Mesendoderm (in vitro differentiated cells): Measurements from ENCODE around the gene ASPSCR1.

Source experiments
- DNase-seq: peaks from one replicate; pipeline ENCODE4 v3.0.0; 2013
- H2AK5ac ChIP-seq: 2 replicates; pipeline ENCODE4 v1.6.1; 2013; ENCODE audit warnings: low read length, inconsistent platforms
- H2BK120ac ChIP-seq: 2 replicates; pipeline ENCODE4 v1.6.1; 2013; ENCODE audit warnings: low read depth, mild to moderate bottlenecking, low read length, moderate library complexity, mixed read lengths
- H2BK15ac ChIP-seq: replicated peaks from 2 replicates; pipeline ENCODE4 v1.6.1; 2013; ENCODE audit warnings: low read depth, mild to moderate bottlenecking, moderate library complexity
- H2BK5ac ChIP-seq: 2 replicates; pipeline ENCODE4 v1.6.1; 2013; ENCODE audit warnings: low read length, inconsistent platforms
- H3K18ac ChIP-seq: 2 replicates; pipeline ENCODE4 v1.6.1; 2013; ENCODE audit warnings: mild to moderate bottlenecking, low read length, mixed read lengths
- H3K23ac ChIP-seq: one replicate; pipeline ENCODE4 v1.6.1; 2013; ENCODE audit warnings: low read length
- H3K27ac ChIP-seq: 2 replicates; pipeline ENCODE4 v1.5.1; 2013; ENCODE audit warnings: low read depth, mild to moderate bottlenecking, inconsistent platforms, low read length, moderate library complexity
- H3K27me3 ChIP-seq: 2 replicates; pipeline ENCODE4 v1.6.1; 2013; ENCODE audit warnings: low read length, control low read depth, mild to moderate bottlenecking, inconsistent platforms; ENCODE audit not compliant: insufficient read depth, poor library complexity
- H3K36me3 ChIP-seq: 2 replicates; pipeline ENCODE4 v1.6.1; 2013; ENCODE audit warnings: low read length, inconsistent platforms; ENCODE audit not compliant: control insufficient read depth, insufficient read depth
- H3K4ac ChIP-seq: one replicate; pipeline ENCODE4 v1.6.1; 2013; ENCODE audit warnings: low read depth, mild to moderate bottlenecking, low read length, moderate library complexity
- H3K4me1 ChIP-seq: 2 replicates; pipeline ENCODE4 v1.6.1; 2013; ENCODE audit warnings: low read depth, low read length, inconsistent platforms; ENCODE audit not compliant: control insufficient read depth
- H3K4me2 ChIP-seq: 2 replicates; pipeline ENCODE4 v1.6.1; 2013; ENCODE audit warnings: low read length
- H3K4me3 ChIP-seq: 2 replicates; pipeline ENCODE4 v1.5.1; 2013; ENCODE audit warnings: mild to moderate bottlenecking, low read length
- H3K56ac ChIP-seq: one replicate; pipeline ENCODE4 v1.6.1; 2013; ENCODE audit warnings: low read length
- H3K79me1 ChIP-seq: 2 replicates; pipeline ENCODE4 v1.6.1; 2013; ENCODE audit warnings: low read length, inconsistent platforms
- H3K79me2 ChIP-seq: 2 replicates; pipeline ENCODE4 v1.6.1; 2013; ENCODE audit warnings: mild to moderate bottlenecking, low read length; ENCODE audit not compliant: control insufficient read depth, insufficient read depth
- H3K9ac ChIP-seq: 2 replicates; pipeline ENCODE4 v1.6.1; 2013; ENCODE audit warnings: low read length, inconsistent platforms
- H4K5ac ChIP-seq: one replicate; pipeline ENCODE4 v1.6.1; 2013; ENCODE audit warnings: low read length
- H4K8ac ChIP-seq: one replicate; pipeline ENCODE4 v1.6.1; 2013; ENCODE audit warnings: low read depth, mild to moderate bottlenecking, control low read depth, low read length, moderate library complexity
- WGBS: extraction: QIAGEN DNeasy Blood & Tissue Kit; methylation state at CpG from one replicate; pipeline ENCODE4 v1.1.7; 2013; ENCODE audit warnings: low lambda C conversion rate, missing lambda C conversion rate; ENCODE audit not compliant: insufficient coverage; ENCODE audit errors: extremely low coverage; 5-methylcytosine and 5-hydroxymethylcytosine counted together

Gene ASPSCR1

GRCh38 chr17:81983639-81984373 is 6.4 kb downstream of the ASPSCR1 start:
- Histone ChIP-seq H4K8ac (no peak overlapping the region), H2BK15ac (no peak overlapping the region), H3K4me3 (no peak overlapping the region), H2BK120ac (no peak overlapping the region), H3K18ac (no peak overlapping the region), H3K27ac (no peak overlapping the region), H3K36me3 (peaks cover 5% of the 10 kb centered on the region), H2BK5ac (no peak overlapping the region), H4K5ac (no peak overlapping the region), H3K23ac (no peak overlapping the region), H3K9ac (no peak overlapping the region), H3K4me2 (no peak overlapping the region), H3K56ac (no peak overlapping the region), H3K4me1 (no peaks in the 10 kb centered on the region), H3K79me2 (peaks cover under 1% of the 10 kb centered on the region), H3K79me1 (peaks cover 2% of the 10 kb centered on the region), H2AK5ac (no peak overlapping the region), H3K4ac (no peak overlapping the region), H3K27me3 (no peaks in the 10 kb centered on the region)
- DNase-seq = no peak
- no CpG with 5 or more reads among the region's 26 CpGs for WGBS

GRCh38 chr17:81984773-81985410 is 7.5 kb downstream of the ASPSCR1 start:
- H3K27me3 ChIP-seq = no peaks in the 10 kb centered on the region
- H3K4me3 ChIP-seq = no peak overlapping the region
- no peak overlapping the region for H3K9ac ChIP-seq
- DNase-seq = no peak
- H3K79me2 ChIP-seq = no peaks in the 10 kb centered on the region
- H4K5ac ChIP-seq = no peak overlapping the region
- H2AK5ac ChIP-seq = no peak overlapping the region
- no peak overlapping the region for H3K56ac ChIP-seq
- no peak overlapping the region for H3K18ac ChIP-seq
- no peak overlapping the region for H3K4ac ChIP-seq
- H3K27ac ChIP-seq = no peak overlapping the region
- H2BK120ac ChIP-seq = no peak overlapping the region
- H2BK5ac ChIP-seq = no peak overlapping the region
- no peak overlapping the region for H3K23ac ChIP-seq
- H4K8ac ChIP-seq = no peak overlapping the region
- 100% methylated on average over 3 of the region's 21 CpGs for WGBS
- H3K36me3 ChIP-seq = peaks cover 5% of the 10 kb centered on the region
- no peak overlapping the region for H2BK15ac ChIP-seq
- no peaks in the 10 kb centered on the region for H3K4me1 ChIP-seq
- H3K79me1 ChIP-seq = no peaks in the 10 kb centered on the region
- no peak overlapping the region for H3K4me2 ChIP-seq

GRCh38 chr17:81986606-81987005 is 9.2 kb downstream of the ASPSCR1 start:
- no peaks in the 10 kb centered on the region for H3K79me2 ChIP-seq
- no peak overlapping the region for H2BK5ac ChIP-seq
- no peak overlapping the region for H3K4me2 ChIP-seq
- peaks cover 5% of the 10 kb centered on the region for H3K36me3 ChIP-seq
- H2AK5ac ChIP-seq = no peak overlapping the region
- H3K9ac ChIP-seq = no peak overlapping the region
- no peak overlapping the region for H4K8ac ChIP-seq
- WGBS = no CpG with 5 or more reads among the region's 26 CpGs
- no peak overlapping the region for H3K18ac ChIP-seq
- no peak overlapping the region for H3K56ac ChIP-seq
- no peaks in the 10 kb centered on the region for H3K4me1 ChIP-seq
- no peak overlapping the region for H3K27ac ChIP-seq
- no peak overlapping the region for H3K4me3 ChIP-seq
- H3K27me3 ChIP-seq = no peaks in the 10 kb centered on the region
- H3K4ac ChIP-seq = no peak overlapping the region
- no peak for DNase-seq
- H2BK15ac ChIP-seq = no peak overlapping the region
- H3K79me1 ChIP-seq = peaks cover 1% of the 10 kb centered on the region
- no peak overlapping the region for H3K23ac ChIP-seq
- no peak overlapping the region for H2BK120ac ChIP-seq
- H4K5ac ChIP-seq = no peak overlapping the region

- Histone ChIP-seq H4K5ac (no peak overlapping the region), H3K4me1 (peaks cover 3% of the 10 kb centered on the region), H3K9ac (no peak overlapping the region), H2BK15ac (no peak overlapping the region), H3K27ac (no peak overlapping the region), H3K4me2 (no peak overlapping the region), H3K79me2 (no peaks in the 10 kb centered on the region), H3K18ac (no peak overlapping the region), H3K27me3 (no peaks in the 10 kb centered on the region), H3K4ac (no peak overlapping the region), H2BK5ac (no peak overlapping the region), H3K23ac (no peak overlapping the region), H3K4me3 (no peak overlapping the region), H2AK5ac (no peak overlapping the region), H3K79me1 (peaks cover 1% of the 10 kb centered on the region), H3K36me3 (peaks cover 5% of the 10 kb centered on the region), H3K56ac (no peak overlapping the region), H4K8ac (no peak overlapping the region), H2BK120ac (no peak overlapping the region)
- DNase-seq = no peak
- no CpG with 5 or more reads among the region's 26 CpGs for WGBS
Observed at GRCh38 chr17:81987161-81987770, 9.8 kb downstream of the ASPSCR1 start.

DNA sequence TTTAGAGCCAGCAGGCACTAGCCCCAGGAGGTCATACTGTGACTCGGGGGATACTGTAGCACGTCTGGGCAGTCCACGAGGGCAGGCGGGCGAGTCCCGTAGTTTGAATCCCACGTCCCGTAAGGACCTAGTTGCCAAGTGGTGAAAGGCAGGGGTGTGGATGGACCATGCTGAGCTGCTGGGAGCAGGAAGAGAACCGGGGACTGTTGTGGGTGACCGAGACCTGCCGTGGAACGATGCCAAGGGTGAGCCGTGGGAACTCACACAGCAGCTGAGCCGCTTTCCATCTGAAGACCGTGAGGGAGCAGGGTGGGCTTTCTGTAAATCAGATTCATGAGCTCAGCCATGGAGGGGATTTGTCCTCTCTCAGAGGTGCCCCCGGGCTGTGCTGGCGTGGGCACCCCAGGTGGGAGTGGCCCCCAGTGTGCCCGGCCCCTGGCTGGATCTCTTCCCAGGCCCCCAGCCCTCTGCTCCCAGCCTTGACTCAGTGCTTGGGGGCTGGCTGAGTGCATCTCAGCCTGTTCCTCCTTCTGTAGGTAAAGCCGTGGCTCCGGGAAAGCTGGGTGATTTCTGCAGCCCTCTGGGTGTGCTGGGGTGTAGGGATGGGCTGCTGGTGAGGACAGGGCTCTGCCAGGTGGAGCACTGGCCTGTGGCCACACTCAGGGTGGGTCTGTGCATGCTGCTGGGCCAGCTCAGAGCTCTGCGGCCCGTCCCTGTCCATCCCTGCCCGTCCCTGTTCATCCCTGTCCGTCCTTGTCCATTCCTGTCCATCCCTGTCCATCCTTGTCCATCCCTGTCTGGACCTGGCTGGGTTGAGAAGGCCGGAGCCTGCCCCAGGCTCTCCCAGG is 13.6 kb downstream of the ASPSCR1 start:
- Histone ChIP-seq H4K8ac (no peak overlapping the region), H3K9ac (no peak overlapping the region), H3K27me3 (no peaks in the 10 kb centered on the region), H3K27ac (no peak overlapping the region), H3K4me2 (no peak overlapping the region), H3K36me3 (no peaks in the 10 kb centered on the region), H3K79me1 (peaks cover 1% of the 10 kb centered on the region), H2BK120ac (no peak overlapping the region), H3K4ac (no peak overlapping the region), H3K18ac (no peak overlapping the region), H2BK5ac (no peak overlapping the region), H3K4me3 (no peak overlapping the region), H3K4me1 (peaks cover 3% of the 10 kb centered on the region), H3K56ac (peak overlapping the region; percentile 50), H2BK15ac (no peak overlapping the region), H3K79me2 (no peaks in the 10 kb centered on the region), H3K23ac (no peak overlapping the region), H4K5ac (no peak overlapping the region), H2AK5ac (no peak overlapping the region)
- no CpG with 5 or more reads among the region's 25 CpGs for WGBS
- no peak for DNase-seq
